Esophagus muscularis mucosa (tissue), 2 donors: ENCODE data around the gene KDM1A.

Experiments used
- POLR2A ChIP-seq: fragments of 450-650 bp; IDR thresholded peaks from one replicate; pipeline ENCODE4 v1.6.1; 2017; ENCODE audit warnings: antibody characterized with exemption, moderate library complexity, mild to moderate bottlenecking, low read depth
- POLR2AphosphoS5 ChIP-seq, 2 donors: sonication (generic); formaldehyde crosslinking; IDR thresholded peaks; one replicate each; pipeline ENCODE4 v1.6.1; 2017; ENCODE audit warnings: antibody characterized with exemption in 2 of 2

DNA sequence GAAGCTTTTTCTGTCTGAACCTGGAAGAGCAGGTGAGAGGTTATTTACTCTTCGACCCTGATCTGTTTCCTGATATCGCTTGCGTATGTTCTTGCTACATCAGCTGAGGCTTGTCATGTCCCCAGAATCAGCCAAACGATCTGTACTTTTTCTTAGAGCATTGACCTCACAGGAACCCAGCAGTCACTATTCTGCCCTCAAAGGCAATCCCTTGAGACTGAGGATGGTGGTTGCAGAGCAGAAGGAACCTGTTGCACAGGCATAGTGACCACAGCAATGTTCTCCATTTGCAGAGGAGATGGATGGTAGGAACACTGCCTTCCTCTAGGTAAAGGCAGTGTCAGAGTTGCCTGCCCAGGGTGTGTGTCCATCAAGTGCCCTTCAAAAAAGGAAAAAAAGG lies 35.3 kb upstream of the KDM1A start:
- TF ChIP-seq POLR2A, result no peak
- no peak for TF ChIP-seq POLR2AphosphoS5 (IDR thresholded peaks at IDR 0.05)
